WTC11 (cell line): ENCODE results near the gene CTNNAL1. TPM values are rescaled to one million over a fixed set of nuclear protein-coding genes. Genes with fewer than 3 reads are reported as not detected.

Experiments
- ATAC-seq: fragments of 200-7000 bp; cut with Tn5 transposase; 2 replicates; pipeline ENCODE4 v1.10.0; 2021; ENCODE audit warnings: mild to moderate bottlenecking, moderate library complexity
- CTCF ChIA-PET: fragments of 300-600 bp; sonication (Branson Sonifier 250); formaldehyde crosslinking; loops from one replicate; lab custom pipeline; 2021; ENCODE audit warnings: antibody characterized with exemption; lab: Charles Lee
- POLR2A ChIA-PET: fragments of 350-600 bp; sonication (Branson Sonifier 250); formaldehyde crosslinking; loops from one replicate; lab custom pipeline; 2021; ENCODE audit warnings: antibody characterized with exemption; lab: Charles Lee
- DNase-seq: peaks from one replicate; pipeline ENCODE4 v3.0.0; 2021; ENCODE audit warnings: low spot score
- H3K27ac Mint-ChIP-seq: 2 replicates; pipeline ENCODE4 v1.8.0; 2021; ENCODE audit warnings: mixed read lengths
- H3K27me3 Mint-ChIP-seq: 2 replicates; pipeline ENCODE4 v1.8.0; 2021; ENCODE audit warnings: low read depth, mild to moderate bottlenecking, moderate library complexity, mixed read lengths
- H3K36me3 Mint-ChIP-seq: 2 replicates; pipeline ENCODE4 v1.8.0; 2021; ENCODE audit warnings: mixed read lengths
- H3K4me1 Mint-ChIP-seq: 2 replicates; pipeline ENCODE4 v1.8.0; 2022; ENCODE audit warnings: mixed read lengths
- H3K4me3 Mint-ChIP-seq: 2 replicates; pipeline ENCODE4 v1.8.0; 2021; ENCODE audit warnings: mild to moderate bottlenecking, moderate library complexity, mixed read lengths
- H3K9me3 Mint-ChIP-seq: 2 replicates; pipeline ENCODE4 v1.8.0; 2021; ENCODE audit warnings: mixed read lengths
- ATF3 ChIP-seq: sonication (generic); formaldehyde crosslinking; conservative IDR thresholded peaks from 2 replicates; pipeline ENCODE4 v1.8.1; 2022; ENCODE audit warnings: mild to moderate bottlenecking, missing genetic modification reagents
- CBFB ChIP-seq: sonication (generic); formaldehyde crosslinking; IDR thresholded peaks from 2 replicates; pipeline ENCODE4 v1.8.1; 2022; ENCODE audit warnings: mild to moderate bottlenecking, low read depth, missing genetic modification reagents
- CTCF ChIP-seq: fragments of 200-600 bp; IDR thresholded peaks from 2 replicates; pipeline ENCODE4 v1.8.0; 2022; ENCODE audit warnings: antibody characterized with exemption
- ELF4 ChIP-seq: sonication (generic); formaldehyde crosslinking; IDR thresholded peaks from 2 replicates; pipeline ENCODE4 v1.8.1; 2022; ENCODE audit warnings: low read depth, mild to moderate bottlenecking, moderate library complexity, missing genetic modification reagents
- EMX1 ChIP-seq: fragments of 250-450 bp; sonication (Bioruptor Pico); IDR thresholded peaks from 2 replicates; pipeline ENCODE4 v1.8.0; 2021; ENCODE audit warnings: mild to moderate bottlenecking
- ETV6 ChIP-seq: sonication (generic); formaldehyde crosslinking; IDR thresholded peaks from 2 replicates; pipeline ENCODE4 v1.8.1; 2022; ENCODE audit warnings: mild to moderate bottlenecking, missing genetic modification reagents
- FOXK1 ChIP-seq: sonication (generic); formaldehyde crosslinking; IDR thresholded peaks from 2 replicates; pipeline ENCODE4 v1.8.0; 2022; ENCODE audit warnings: mild to moderate bottlenecking, moderate library complexity, missing genetic modification reagents
- FOXP4 ChIP-seq: sonication (generic); formaldehyde crosslinking; IDR thresholded peaks from 2 replicates; pipeline ENCODE4 v1.8.0; 2022; ENCODE audit warnings: mild to moderate bottlenecking, missing genetic modification reagents
- GTF2I ChIP-seq: fragments of 250-450 bp; sonication (Bioruptor Pico); conservative IDR thresholded peaks from 2 replicates; pipeline ENCODE4 v1.4.0; 2021; ENCODE audit warnings: mild to moderate bottlenecking
- IRF1 ChIP-seq: sonication (generic); formaldehyde crosslinking; IDR thresholded peaks from 2 replicates; pipeline ENCODE4 v1.8.0; 2023; ENCODE audit warnings: missing genetic modification reagents
- IRF2 ChIP-seq: sonication (generic); formaldehyde crosslinking; IDR thresholded peaks from 2 replicates; pipeline ENCODE4 v1.8.0; 2022; ENCODE audit warnings: low read depth, missing genetic modification reagents, borderline replicate concordance
- JUN ChIP-seq: sonication (generic); formaldehyde crosslinking; IDR thresholded peaks from 2 replicates; pipeline ENCODE4 v1.8.0; 2023; ENCODE audit warnings: mild to moderate bottlenecking, missing genetic modification reagents
- MLX ChIP-seq: sonication (generic); formaldehyde crosslinking; IDR thresholded peaks from 2 replicates; pipeline ENCODE4 v1.8.1; 2023; ENCODE audit warnings: mild to moderate bottlenecking, missing genetic modification reagents, moderate library complexity
- MYBL2 ChIP-seq: sonication (generic); formaldehyde crosslinking; IDR thresholded peaks from 2 replicates; pipeline ENCODE4 v1.8.1; 2023; ENCODE audit warnings: mild to moderate bottlenecking, moderate library complexity, missing genetic modification reagents
- NFATC4 ChIP-seq: fragments of 250-450 bp; sonication (Bioruptor Pico); IDR thresholded peaks from 2 replicates; pipeline ENCODE4 v1.9.0; 2021; ENCODE audit warnings: mild to moderate bottlenecking
- NR1H2 ChIP-seq: sonication (generic); formaldehyde crosslinking; IDR thresholded peaks from 2 replicates; pipeline ENCODE4 v1.9.0; 2021; ENCODE audit warnings: mild to moderate bottlenecking, moderate library complexity, missing genetic modification reagents
- NR2C2 ChIP-seq: sonication (generic); formaldehyde crosslinking; IDR thresholded peaks from 2 replicates; pipeline ENCODE4 v1.8.0; 2022; ENCODE audit warnings: mild to moderate bottlenecking, missing genetic modification reagents
- ZNF219 ChIP-seq: sonication (generic); formaldehyde crosslinking; IDR thresholded peaks from 2 replicates; pipeline ENCODE4 v1.8.0; 2023; ENCODE audit warnings: missing genetic modification reagents, mild to moderate bottlenecking, borderline replicate concordance
- ZNF671 ChIP-seq: fragments of 250-450 bp; sonication (Bioruptor Pico); IDR thresholded peaks from 2 replicates; pipeline ENCODE4 v1.8.0; 2021; ENCODE audit warnings: mild to moderate bottlenecking
- total RNA-seq: library from RNA; stranded (reverse); gene quantifications from 3 replicates; pipeline ENCODE4 v1.2.3, GENCODE V29; 2021
- TF ChIP-seq, protein P1 (sequence below): sonication (generic); formaldehyde crosslinking; IDR thresholded peaks from 2 replicates; pipeline ENCODE4 v1.8.0; 2022; ENCODE audit warnings: missing genetic modification reagents
- TF ChIP-seq, protein P2 (sequence below): sonication (generic); formaldehyde crosslinking; IDR thresholded peaks from 2 replicates; pipeline ENCODE4 v1.8.1; 2023; ENCODE audit warnings: mild to moderate bottlenecking, missing genetic modification reagents
- TF ChIP-seq, protein P3 (sequence below): sonication (generic); formaldehyde crosslinking; conservative IDR thresholded peaks from 2 replicates; pipeline ENCODE4 v1.8.1; 2023; ENCODE audit warnings: mild to moderate bottlenecking, low read depth, missing genetic modification reagents, moderate library complexity

CTNNAL1 gene
- total RNA-seq, 1 experiment from 2014 or later = 53.1 TPM

- Mint-ChIP-seq H3K9me3 (no peaks in the 10 kb centered on the region), H3K27me3 (no peaks in the 10 kb centered on the region), H3K4me3 (no peak overlapping the region), H3K27ac (no peak overlapping the region), H3K4me1 (no peaks in the 10 kb centered on the region), H3K36me3 (peaks cover 7% of the 10 kb centered on the region)
- no peak for ATAC-seq
- no peak for DNase-seq
- ChIA-PET POLR2A (interaction anchor here (0.7 kb wide), 1 partner anchor 22 kb away, joined by 3 read pairs; no protein-coding TSS in a partner anchor), CTCF (interaction anchor here (0.7 kb wide), 1 partner anchor 26 kb away, joined by 4 read pairs; no protein-coding TSS in a partner anchor)
- TF ChIP-seq, protein P1, sequence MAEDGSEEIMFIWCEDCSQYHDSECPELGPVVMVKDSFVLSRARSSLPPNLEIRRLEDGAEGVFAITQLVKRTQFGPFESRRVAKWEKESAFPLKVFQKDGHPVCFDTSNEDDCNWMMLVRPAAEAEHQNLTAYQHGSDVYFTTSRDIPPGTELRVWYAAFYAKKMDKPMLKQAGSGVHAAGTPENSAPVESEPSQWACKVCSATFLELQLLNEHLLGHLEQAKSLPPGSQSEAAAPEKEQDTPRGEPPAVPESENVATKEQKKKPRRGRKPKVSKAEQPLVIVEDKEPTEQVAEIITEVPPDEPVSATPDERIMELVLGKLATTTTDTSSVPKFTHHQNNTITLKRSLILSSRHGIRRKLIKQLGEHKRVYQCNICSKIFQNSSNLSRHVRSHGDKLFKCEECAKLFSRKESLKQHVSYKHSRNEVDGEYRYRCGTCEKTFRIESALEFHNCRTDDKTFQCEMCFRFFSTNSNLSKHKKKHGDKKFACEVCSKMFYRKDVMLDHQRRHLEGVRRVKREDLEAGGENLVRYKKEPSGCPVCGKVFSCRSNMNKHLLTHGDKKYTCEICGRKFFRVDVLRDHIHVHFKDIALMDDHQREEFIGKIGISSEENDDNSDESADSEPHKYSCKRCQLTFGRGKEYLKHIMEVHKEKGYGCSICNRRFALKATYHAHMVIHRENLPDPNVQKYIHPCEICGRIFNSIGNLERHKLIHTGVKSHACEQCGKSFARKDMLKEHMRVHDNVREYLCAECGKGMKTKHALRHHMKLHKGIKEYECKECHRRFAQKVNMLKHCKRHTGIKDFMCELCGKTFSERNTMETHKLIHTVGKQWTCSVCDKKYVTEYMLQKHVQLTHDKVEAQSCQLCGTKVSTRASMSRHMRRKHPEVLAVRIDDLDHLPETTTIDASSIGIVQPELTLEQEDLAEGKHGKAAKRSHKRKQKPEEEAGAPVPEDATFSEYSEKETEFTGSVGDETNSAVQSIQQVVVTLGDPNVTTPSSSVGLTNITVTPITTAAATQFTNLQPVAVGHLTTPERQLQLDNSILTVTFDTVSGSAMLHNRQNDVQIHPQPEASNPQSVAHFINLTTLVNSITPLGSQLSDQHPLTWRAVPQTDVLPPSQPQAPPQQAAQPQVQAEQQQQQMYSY (CRISPR knock-in tag) = no peak
- TF ChIP-seq CTCF (no peak), NR2C2 (CRISPR knock-in tag) (no peak), ATF3 (CRISPR knock-in tag) (no peak), FOXK1 (CRISPR knock-in tag) (no peak)
- TF ChIP-seq, all 79 proteins: peak for 0
Observed at GRCh38 chr9:108980893-108981292, 32.4 kb downstream of the CTNNAL1 start.

GRCh38 chr9:108978205-108978604, 35.1 kb downstream of the CTNNAL1 start:
- H3K4me3 Mint-ChIP-seq = no peak overlapping the region
- H3K36me3 Mint-ChIP-seq = peaks cover 7% of the 10 kb centered on the region
- H3K9me3 Mint-ChIP-seq = no peaks in the 10 kb centered on the region
- no peaks in the 10 kb centered on the region for H3K4me1 Mint-ChIP-seq
- DNase-seq (no peak), ATAC-seq (no peak)
- no peaks in the 10 kb centered on the region for H3K27me3 Mint-ChIP-seq
- POLR2A ChIA-PET = no interaction called here
- no peak overlapping the region for H3K27ac Mint-ChIP-seq
- no peak for TF ChIP-seq NFATC4 (CRISPR knock-in tag)
- TF ChIP-seq CBFB (CRISPR knock-in tag) = no peak
- no peak for TF ChIP-seq EMX1 (CRISPR knock-in tag)
- no peak for TF ChIP-seq MLX (CRISPR knock-in tag)
- no peak for TF ChIP-seq ZNF219 (CRISPR knock-in tag)
- TF ChIP-seq NR1H2 (CRISPR knock-in tag) = no peak
- TF ChIP-seq MYBL2 = no peak
- TF ChIP-seq, protein P2, sequence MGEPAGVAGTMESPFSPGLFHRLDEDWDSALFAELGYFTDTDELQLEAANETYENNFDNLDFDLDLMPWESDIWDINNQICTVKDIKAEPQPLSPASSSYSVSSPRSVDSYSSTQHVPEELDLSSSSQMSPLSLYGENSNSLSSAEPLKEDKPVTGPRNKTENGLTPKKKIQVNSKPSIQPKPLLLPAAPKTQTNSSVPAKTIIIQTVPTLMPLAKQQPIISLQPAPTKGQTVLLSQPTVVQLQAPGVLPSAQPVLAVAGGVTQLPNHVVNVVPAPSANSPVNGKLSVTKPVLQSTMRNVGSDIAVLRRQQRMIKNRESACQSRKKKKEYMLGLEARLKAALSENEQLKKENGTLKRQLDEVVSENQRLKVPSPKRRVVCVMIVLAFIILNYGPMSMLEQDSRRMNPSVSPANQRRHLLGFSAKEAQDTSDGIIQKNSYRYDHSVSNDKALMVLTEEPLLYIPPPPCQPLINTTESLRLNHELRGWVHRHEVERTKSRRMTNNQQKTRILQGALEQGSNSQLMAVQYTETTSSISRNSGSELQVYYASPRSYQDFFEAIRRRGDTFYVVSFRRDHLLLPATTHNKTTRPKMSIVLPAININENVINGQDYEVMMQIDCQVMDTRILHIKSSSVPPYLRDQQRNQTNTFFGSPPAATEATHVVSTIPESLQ (CRISPR knock-in tag) = no peak
- no peak for TF ChIP-seq ETV6 (CRISPR knock-in tag)
- TF ChIP-seq, protein P3, sequence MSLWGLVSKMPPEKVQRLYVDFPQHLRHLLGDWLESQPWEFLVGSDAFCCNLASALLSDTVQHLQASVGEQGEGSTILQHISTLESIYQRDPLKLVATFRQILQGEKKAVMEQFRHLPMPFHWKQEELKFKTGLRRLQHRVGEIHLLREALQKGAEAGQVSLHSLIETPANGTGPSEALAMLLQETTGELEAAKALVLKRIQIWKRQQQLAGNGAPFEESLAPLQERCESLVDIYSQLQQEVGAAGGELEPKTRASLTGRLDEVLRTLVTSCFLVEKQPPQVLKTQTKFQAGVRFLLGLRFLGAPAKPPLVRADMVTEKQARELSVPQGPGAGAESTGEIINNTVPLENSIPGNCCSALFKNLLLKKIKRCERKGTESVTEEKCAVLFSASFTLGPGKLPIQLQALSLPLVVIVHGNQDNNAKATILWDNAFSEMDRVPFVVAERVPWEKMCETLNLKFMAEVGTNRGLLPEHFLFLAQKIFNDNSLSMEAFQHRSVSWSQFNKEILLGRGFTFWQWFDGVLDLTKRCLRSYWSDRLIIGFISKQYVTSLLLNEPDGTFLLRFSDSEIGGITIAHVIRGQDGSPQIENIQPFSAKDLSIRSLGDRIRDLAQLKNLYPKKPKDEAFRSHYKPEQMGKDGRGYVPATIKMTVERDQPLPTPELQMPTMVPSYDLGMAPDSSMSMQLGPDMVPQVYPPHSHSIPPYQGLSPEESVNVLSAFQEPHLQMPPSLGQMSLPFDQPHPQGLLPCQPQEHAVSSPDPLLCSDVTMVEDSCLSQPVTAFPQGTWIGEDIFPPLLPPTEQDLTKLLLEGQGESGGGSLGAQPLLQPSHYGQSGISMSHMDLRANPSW (CRISPR knock-in tag) = no peak
- no peak for TF ChIP-seq GTF2I (CRISPR knock-in tag)
- no peak for TF ChIP-seq JUN (CRISPR knock-in tag)
- TF ChIP-seq IRF1 (CRISPR knock-in tag) = no peak
- no peak for TF ChIP-seq FOXP4
- TF ChIP-seq IRF2 (CRISPR knock-in tag) = no peak
- no peak for TF ChIP-seq ELF4 (CRISPR knock-in tag)
- TF ChIP-seq ZNF671 = no peak
- CTCF ChIA-PET = no interaction called here
